ENCODE data around the gene PRCC. TPM values are rescaled to one million over a fixed set of nuclear protein-coding genes. Genes with fewer than 3 reads are reported as not detected.
A peak's percentile ranks its signal among the peaks of the same experiment; 100 is the strongest.

Gene PRCC
- total and polyA plus RNA-seq, 2 of the 13 experiments (the other 11 are each of a cell fraction or from before 2014, with no cell fraction given) = 24.2 to 40.5 TPM

GRCh38 chr1:156767101-156767878 lies at the start of gene PRCC (continued):
- TF ChIP-seq E2F5 (CRISPR knock-in tag; conservative IDR thresholded peaks at IDR 0.05) (0 out of 2 replicates have a peak, but pooled peaks have one; percentile 6), MLX (CRISPR knock-in tag; IDR thresholded peaks at IDR 0.05) (no peak), ZNF124 (CRISPR knock-in tag; IDR thresholded peaks at IDR 0.05) (0 out of 2 replicates have a peak, but pooled peaks have one; percentile 27), PHF20 (CRISPR knock-in tag; IDR thresholded peaks at IDR 0.05) (peak; percentile 77), ZNF572 (CRISPR knock-in tag; IDR thresholded peaks at IDR 0.05) (no peak), ZBTB44 (CRISPR knock-in tag; IDR thresholded peaks at IDR 0.05) (no peak), MED1 (CRISPR knock-in tag; IDR thresholded peaks at IDR 0.05) (no peak), ARID4A (CRISPR knock-in tag; IDR thresholded peaks at IDR 0.05; ENCODE audit: borderline replicate concordance) (peak; percentile 91), ZNF574 (CRISPR knock-in tag; IDR thresholded peaks at IDR 0.05) (peak; percentile 99), ATRX (CRISPR knock-in tag; IDR thresholded peaks at IDR 0.05; ENCODE audit: borderline replicate concordance) (no peak), SRSF1 (optimal IDR thresholded peaks at IDR 0.05; ENCODE audit: low read depth, low read length) (peak; percentile 89), TBP (CRISPR knock-in tag; IDR thresholded peaks at IDR 0.05) (peak; percentile 100), ZBTB3 (CRISPR knock-in tag; IDR thresholded peaks at IDR 0.05; ENCODE audit: borderline replicate concordance, low read depth) (no peak), U2AF2 (IDR thresholded peaks at IDR 0.05; ENCODE audit: low read depth, low read length) (no peak), THAP7 (CRISPR knock-in tag; IDR thresholded peaks at IDR 0.05) (peak; percentile 99), ATM (IDR thresholded peaks at IDR 0.05; ENCODE audit: borderline replicate concordance) (no peak)
